ENCODE results near the gene SPINT1.

DNA sequence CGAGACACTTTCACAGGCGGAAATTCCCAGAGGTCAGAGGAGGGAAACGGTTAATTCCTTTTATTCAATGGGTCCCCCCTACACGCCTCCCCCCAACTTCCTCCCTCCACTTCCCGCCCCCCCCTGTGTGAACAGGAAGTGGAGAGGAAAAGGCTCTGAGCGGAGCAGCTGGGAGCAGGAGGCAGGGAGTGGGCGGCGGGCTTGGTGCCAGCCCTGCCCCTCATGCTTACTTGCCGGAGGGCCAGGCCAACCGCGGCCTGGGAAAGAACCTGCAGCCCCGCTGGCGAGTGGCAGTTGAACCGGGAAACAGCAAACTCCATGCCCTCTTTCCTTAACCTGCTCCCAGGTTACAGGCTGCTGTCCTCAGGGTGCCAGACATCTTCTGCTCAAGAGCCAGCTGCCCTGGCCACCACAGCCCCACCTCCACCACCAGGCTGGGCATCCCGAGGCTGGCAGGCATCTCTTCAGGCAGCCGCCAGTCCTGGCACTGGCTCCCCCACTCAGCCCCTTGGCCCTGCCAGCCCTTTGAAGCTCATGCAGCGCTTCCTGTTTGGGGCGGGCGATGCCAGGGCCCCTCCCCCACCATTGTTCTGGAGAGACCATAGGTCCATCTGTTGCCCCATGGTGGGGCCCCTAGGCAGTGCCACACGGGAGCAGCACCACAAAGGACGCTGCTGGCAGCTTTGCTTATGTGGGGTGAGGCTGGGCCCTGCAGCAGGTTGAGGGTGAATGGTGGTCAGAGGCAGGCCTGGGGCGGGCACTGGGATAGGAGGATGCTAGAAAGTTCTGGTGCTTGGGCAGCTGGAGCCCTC, 63.3 kb downstream of the SPINT1 start:
- TF ChIP-seq, protein P1, sequence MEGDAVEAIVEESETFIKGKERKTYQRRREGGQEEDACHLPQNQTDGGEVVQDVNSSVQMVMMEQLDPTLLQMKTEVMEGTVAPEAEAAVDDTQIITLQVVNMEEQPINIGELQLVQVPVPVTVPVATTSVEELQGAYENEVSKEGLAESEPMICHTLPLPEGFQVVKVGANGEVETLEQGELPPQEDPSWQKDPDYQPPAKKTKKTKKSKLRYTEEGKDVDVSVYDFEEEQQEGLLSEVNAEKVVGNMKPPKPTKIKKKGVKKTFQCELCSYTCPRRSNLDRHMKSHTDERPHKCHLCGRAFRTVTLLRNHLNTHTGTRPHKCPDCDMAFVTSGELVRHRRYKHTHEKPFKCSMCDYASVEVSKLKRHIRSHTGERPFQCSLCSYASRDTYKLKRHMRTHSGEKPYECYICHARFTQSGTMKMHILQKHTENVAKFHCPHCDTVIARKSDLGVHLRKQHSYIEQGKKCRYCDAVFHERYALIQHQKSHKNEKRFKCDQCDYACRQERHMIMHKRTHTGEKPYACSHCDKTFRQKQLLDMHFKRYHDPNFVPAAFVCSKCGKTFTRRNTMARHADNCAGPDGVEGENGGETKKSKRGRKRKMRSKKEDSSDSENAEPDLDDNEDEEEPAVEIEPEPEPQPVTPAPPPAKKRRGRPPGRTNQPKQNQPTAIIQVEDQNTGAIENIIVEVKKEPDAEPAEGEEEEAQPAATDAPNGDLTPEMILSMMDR (IDR thresholded peaks at IDR 0.05), result no peak
- no peak for TF ChIP-seq EZH2 (IDR thresholded peaks at IDR 0.05; ENCODE audit: borderline replicate concordance, insufficient read depth, low read depth, low read length, poor library complexity, severe bottlenecking)
